Measurements from ENCODE around the gene RIMS4.

Gene RIMS4

DNA sequence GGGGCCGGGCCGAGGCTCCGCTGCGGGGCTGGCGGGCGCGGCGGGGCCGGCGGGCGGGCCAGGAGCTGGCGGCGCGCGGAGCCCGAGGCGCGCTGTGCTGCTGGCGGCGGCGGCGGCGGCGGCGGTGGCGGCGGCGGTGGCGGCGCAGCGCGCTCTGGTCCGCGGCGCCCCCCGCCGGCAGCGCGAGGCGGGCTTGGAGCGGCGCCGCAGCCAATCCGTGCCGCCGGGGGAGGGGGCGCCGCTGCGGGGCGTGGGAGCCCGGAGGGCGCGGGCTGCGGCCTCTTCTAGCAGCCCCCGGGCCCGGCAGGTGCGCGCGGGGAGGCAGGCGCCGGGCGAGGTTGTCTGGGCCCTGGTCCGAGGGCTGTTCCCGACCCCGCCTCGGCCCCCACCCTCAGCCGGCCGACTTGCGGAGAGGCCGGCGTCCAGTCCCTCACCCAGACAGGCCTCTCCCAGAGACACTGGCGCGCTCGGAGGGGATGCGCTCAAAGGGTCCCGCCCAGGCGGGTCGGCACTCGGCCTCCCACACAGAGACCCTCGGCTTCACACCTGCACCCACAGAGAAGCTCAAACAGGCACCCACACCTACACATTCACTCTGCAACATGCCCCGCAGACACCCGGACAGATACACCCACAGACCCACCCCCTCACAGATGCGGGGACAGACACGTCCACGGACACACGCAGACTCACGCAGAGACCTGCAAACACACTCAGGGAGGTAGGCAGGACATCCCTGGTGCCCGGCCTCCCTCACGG, at the start of gene RIMS4:
Gene RIMS4 (minus strand): TSS at position 156 of the 759 bp plus-strand sequence. CDS start 275 bp downstream, outside the sequence.
- peak; percentile 9 for DNase-seq
- ATAC-seq, result peak; percentile 47

DNA sequence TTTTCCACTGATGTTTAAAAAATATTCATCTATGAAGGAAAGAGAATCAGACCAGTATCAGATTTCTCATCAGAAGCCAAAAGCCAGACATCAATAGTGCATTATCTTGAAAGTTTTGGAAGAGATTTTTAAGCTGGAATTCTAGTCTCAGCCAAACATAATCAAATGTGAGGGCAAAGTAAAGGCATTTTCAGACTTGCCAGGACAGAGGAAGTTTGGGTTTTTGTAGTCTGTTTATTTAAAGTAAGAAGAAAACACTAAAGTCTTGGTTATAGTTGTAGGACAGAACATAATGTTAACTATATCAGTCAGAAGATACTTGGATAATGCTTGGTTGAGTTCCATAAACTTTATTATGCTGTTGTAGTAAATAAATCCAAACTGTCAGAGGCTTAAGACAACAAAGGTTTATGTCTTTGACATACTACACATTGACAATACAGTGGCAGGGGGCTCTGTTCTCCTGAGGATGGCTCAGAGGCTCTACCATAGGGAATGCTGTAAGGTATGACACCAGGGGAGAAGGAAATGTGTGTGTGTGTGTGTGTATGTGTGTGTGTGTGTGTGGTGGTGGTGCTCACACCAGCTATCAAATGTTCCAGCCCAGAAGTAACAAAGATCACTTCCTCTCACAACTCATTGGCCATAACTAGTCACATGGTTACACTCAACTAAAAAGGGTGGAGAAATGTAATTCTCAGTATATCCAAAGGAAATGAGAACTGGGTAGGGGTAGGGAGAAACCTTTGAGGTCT, 48.4 kb upstream of the RIMS4 start:
- DNase-seq (no peak), ATAC-seq (no peak)

DNA sequence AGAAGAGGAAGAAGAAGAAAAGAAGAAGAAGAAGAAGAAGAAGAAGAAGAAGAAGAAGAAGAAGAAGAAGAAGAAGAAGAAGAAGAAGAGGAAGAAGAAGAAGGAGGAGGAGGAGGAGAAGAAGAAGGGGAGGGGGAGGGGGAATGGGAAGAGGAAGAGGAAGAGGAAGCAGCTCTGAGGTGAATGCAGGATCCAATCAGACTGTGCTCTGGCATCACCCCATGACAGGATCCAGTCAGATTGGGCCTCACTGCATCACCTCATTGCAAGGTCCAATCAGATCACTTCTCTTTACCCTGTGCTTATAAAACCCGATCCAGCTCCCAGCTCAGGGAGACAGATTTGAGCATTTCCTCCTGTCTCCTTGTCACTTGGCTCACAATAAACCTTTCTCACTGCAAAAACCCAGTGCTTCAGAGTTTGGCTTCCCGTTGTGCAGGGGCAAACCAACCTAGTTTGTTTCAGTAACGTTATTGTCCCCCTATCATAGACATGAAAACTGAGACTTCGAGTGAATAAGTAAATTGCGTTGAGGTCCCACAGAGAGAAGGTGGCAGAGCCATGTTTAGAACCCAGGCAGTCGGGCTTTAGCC, 46.6 kb upstream of the RIMS4 start:
- DNase-seq, result no peak
- no peak for ATAC-seq

DNA sequence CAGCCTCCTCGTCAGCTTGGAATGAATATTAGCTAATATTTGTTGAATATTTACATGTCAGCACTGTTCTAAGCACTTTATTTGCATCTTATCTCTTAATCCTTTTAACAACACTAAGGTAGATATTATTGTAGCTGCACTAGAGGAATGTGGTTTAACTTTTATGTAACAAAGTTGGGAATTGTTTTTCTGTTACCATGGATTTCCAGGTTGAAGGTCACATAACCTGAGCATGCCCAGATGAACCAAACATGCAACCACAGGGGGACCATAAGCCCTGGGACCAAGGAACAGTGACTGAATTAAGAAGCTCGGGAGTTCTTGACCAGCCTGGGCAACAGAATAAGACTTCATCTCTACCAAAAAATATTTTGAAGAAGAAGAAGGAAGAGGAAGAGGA, 46.1 kb upstream of the RIMS4 start:
- ATAC-seq (no peak), DNase-seq (no peak)

DNA sequence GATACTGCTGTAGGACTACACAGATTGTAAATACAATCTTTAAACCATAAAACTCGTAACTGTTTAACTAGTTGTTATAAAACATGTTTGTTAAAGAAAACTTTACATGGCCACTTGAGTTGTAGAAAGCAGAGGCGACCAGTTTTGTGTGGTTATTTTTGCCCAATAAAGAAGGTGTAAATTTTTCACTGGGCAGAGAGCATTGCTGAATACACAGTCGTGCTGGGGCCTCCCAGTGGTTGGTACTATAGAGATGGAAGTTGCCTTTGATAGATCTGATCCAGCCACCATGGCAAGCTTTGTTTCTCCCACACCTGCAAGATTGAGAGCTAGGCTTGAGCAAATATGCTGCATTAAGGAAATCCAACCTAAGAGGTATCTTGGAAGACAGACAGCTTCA, 41.2 kb upstream of the RIMS4 start:
- ATAC-seq (no peak), DNase-seq (no peak)

DNA sequence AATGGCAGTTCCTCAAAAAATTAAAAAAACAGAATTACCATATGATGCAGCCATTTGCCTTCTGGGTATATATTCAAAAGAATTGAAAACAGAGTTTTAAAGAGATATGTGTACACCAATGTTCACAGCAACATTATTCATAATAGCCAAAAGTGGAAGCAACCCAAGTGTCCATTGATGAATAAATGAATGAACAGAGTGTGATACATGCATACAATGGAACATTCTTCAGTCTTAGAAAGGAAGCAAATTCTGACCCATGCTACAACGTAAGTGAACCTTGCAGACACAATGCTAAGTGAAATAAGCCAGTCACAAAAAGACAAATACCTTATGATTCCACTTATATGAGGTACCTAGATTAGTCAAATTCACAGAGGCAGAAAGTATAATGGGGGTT, 40.5 kb upstream of the RIMS4 start:
- DNase-seq, result no peak
- ATAC-seq, result no peak

DNA sequence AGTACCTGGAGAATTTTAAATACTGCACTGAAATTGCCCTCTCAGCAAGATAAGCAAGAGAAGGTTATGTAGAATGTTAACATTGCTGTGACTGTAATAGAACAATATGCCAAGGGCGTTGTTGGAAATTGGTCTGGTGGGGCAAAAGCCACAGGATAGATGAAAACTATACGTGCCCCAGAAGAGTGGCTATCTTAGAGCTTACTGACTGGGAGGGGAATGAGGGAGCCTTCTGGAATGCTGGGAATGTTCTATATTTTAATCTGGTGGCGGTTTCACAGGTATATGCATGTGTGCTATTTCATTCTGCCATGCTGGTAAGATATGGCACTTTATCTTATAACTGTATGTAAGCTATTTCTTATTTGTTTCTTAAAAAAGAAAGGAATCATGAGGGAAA, 39.9 kb upstream of the RIMS4 start:
- no peak for ATAC-seq
- DNase-seq, result no peak

DNA sequence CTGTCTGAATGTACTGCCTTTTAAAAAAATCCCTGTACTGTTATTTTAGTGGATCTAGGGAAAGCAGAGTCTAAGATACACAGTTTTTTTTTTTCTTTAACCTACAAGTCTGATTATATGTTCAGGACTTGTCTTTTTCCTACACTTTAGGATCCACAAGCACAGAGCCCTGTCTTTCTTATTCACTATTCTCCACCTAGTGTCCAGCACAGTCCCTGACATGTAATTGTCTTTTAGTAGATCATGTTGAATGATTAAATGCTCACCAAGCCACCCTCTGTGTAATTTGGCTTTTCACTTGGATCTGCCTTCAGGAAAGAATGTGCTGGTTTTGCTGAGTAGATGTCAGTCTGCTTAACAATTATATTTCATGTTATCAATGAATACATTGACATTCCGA, 39.4 kb upstream of the RIMS4 start:
- DNase-seq, result no peak
- no peak for ATAC-seq

DNA sequence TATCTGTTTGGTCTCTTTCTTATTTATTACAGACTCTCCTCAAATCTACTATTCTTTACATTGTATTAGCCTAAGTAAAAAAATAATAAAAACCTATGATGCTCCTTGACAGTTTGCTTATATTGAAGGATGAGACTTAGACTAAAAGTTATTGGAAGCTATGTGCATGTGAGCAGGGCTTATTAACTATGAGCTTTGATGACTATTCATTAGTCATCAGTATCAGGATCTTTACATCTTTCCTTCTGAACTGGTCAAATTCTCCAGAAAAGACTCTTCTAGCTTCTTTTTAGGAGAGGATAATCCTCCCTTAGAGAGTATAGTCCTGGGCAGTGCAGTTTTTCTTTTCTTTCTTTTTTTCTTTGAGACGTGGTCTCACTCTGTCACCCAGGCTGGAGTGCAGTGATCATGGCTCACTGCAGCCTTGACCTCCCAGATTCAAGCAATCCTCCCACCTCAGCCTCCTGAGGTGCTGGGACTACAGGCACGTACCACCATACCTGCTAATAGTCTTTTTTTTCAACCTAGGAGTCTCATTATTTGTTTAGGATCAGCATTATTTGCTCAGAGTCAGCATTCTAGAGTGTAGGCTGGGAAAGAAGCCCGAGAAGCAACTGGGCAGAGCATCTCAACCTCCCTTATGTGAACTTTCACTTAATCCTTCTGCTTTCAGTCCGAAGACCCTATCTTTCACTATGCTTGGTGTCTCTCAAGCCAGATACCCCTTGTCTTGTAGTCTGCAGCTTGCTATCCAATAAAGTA, 38.1 kb upstream of the RIMS4 start:
- ATAC-seq (no peak), DNase-seq (no peak)

DNA sequence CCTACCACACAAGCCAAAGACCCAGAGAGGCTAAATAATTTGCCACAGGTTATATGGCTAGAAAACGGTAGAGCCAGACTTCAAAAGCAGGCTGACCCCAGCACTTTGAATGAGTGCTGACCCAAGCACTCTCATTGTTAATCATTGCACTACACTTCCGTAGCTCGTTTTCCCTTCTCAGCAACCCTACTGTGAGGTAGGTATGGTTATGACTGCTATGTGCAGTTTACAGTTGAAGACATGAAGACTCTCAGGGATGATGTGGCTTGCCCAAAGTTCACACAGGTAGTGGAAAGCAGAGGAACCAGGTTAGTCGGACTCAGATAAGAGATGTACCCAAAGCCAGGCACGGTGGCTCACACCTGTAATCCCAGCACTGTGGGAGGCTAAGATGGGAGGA, 33.5 kb upstream of the RIMS4 start:
- DNase-seq, result no peak
- no peak for ATAC-seq

DNA sequence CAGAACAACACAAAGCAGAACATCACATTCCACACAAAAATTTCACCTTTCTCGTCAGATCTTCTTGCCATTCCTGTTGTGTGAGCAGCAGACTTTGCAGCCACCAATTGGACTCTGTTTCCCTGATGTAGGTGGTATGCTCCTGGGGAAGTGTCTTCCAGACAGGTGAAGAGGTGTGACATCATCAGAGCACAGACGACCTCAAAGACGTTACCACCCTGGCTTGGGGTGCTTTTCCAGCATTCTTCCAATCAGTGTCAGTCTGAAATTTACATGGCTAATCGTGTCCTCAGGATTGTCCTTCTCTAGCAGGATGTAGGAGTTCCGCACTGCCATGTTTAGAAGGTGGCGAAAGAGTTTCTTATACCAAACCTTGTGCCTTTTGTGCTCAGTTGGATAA, 31.6 kb upstream of the RIMS4 start:
- ATAC-seq, result no peak
- DNase-seq, result no peak

DNA sequence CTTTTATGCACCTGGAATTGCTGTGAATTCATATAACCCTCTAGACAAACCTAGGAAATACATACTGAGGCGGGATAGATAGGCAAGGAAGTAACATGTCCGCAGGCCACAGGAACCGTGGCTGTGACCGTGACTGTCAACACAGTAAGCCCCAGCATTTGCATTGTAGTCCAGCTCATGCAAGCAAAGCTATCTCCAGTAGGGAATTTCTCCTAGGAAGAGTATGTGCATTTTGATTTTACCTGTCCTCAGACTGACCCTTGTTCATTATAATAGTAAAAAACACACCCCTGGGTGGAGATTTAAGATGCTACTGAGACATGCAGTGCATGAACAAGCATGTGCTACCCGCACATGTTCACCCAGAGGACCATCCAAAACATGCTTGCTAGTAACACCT, 30.5 kb upstream of the RIMS4 start:
- DNase-seq (no peak), ATAC-seq (no peak)

DNA sequence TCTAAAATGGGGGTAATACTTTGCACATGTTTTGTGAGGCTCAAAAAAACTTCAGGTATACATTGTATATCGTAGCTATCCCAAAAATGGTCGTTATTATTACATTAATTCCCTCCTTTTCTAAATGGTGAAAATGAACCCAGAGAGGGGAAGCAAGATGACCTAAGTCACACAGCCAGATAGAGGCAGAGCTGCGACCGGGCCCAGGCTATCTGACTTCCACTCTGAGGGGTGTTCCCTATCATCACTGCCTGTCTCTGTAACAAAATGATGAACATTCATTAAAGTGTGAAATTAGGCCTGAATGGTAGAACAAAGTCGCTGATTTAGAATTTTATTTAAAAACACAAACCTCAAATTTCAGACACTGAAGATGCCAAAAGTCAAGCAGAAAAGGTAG, 29.1 kb upstream of the RIMS4 start:
- ATAC-seq, result no peak
- no peak for DNase-seq

DNA sequence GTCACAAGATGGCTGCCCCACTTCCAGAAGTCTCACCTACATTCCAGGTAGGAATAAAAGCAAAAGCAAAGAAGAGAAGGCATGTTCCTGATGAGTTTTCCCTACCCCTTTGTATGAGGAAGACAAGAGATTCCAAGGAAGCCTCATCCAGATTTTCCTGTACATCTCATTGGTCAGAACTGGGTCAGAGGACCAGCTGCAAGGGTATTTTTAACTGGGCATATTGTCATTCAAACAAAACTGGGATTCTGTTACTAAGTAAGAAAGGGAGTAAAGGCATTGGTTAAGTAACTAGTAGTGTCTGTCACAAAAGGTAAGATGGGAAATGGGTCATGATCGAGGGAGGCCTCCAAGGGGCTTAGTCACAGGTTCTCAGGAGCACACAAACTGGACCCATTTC, 28.2 kb upstream of the RIMS4 start:
- ATAC-seq (no peak), DNase-seq (no peak)

DNA sequence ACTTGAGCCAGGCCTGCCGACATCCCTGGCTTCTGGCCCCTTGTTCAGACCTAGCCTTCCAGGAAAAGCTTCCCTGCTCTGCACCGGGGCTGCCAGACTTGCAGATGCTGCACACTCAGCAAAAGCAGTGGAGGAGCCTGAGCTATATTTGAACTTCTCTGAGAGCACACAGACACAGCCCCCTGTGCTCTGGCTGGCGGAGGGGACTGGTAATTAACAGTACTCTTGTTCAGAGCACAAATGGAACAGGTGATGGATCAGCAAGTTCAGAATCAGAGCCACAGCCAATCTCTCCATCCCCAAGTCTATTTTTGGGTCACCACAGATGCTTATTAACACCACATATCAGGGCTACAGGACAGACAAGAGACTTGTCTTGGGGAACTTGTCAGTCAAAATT, 27.6 kb upstream of the RIMS4 start:
- no peak for ATAC-seq
- no peak for DNase-seq

DNA sequence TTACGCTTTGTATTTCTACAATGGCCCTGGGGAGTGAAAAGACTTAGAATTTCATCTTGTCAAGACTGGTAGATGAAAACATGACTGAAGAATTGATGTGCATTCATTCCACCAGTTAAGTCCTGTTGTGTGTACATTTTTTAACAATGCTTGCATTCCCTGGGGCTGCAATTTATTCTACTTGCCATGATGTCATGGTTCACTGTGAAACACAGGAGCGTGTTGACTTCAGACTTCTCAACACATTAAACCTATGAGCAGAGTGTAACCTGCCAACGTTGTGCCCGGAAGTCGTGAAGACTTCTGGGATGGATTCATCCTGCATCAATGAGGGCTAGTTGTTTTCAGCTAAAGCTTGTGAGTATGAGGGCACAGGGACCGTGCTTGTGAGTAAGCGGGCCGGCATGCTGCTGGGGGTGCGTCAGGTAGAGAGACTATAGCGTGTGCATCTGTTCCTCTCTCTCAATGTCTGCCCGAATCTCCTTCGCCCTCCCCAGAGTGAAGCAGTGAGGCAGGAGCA, 26.3 kb upstream of the RIMS4 start:
- ATAC-seq, result no peak
- no peak for DNase-seq

DNA sequence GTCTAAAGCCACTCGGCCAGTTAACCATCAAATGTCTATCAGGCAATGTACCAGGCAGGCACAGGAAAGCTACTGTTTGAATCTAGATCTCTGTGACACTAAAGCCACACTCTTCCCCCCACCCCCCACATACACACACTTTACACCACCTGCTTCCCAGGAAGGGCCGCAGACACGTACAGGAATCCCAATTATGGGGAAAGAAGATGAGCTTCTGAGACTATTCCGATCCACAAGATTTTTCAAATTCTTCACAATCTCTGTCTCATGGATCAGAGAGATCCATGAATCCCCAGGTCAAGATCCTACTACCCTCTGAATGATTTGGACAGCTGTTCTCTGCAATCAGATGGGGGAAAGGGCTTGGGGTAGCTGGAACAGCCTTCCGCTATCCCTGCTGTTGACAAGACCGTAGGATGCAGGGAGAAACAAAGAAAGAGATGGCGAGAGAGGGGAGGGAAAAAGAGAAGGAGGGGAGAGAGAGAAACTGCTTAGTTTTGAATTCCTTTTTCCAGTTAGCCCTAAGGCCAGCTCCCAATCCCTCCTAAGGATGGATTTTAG, 25.4 kb upstream of the RIMS4 start:
- ATAC-seq, result no peak
- no peak for DNase-seq

DNA sequence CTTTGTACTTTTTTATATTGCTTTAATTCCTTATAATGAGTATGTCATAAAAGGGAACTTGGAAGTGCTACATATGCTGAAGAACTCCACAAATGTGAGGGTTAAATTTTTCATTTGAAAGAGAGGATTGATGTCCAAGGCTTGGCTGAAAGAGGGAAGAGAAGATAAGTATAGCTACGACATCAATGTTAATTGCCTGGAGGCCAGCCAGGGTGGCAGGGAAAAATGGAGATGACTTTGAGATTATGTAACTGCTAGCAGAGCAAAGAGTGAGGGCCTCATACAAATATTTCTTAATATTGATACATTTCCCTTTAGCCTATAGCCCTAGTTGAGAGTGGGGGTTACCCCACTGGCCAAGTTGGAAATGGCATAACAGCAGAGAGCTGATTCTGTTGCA, 24.8 kb upstream of the RIMS4 start:
- DNase-seq, result no peak
- no peak for ATAC-seq

DNA sequence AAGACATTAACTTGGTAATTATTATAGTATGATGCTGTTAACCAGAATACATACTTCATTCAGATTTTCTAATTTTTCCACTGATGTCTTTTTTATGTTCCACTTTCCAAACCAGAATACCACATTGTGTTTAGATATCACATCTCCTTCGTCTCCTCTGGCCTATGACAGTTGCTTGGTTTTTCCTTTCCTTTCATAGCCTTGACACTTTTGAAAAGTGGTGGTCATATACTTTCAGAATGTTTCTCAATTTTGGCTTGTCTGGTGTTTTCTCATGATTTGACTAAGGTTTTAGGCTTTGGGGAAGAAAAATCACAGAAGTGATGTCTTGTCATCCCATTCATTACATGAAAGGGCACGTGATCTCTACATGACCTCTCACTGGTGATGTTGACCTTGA, 24.3 kb upstream of the RIMS4 start:
- ATAC-seq (peak; percentile 55), DNase-seq (no peak)

DNA sequence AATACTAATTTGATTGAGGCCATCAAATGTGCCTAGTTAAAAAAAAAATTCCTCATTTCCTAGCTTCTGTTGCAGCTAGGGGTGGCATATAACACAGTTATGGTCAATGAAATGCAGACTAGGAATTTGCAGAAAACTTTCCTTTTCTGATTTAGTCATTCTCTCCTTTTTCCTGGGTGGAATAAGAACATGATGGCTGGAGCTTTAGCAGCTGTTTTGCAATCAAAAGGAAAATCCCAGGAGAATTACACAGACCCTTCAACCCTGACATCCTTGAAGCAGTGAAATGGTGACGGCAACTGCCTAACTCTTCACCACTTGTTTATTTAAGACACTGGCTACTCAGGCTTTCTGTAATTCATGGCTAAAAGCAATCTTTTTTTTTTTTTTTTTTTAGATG, 23.1 kb upstream of the RIMS4 start:
- DNase-seq (no peak), ATAC-seq (no peak)

DNA sequence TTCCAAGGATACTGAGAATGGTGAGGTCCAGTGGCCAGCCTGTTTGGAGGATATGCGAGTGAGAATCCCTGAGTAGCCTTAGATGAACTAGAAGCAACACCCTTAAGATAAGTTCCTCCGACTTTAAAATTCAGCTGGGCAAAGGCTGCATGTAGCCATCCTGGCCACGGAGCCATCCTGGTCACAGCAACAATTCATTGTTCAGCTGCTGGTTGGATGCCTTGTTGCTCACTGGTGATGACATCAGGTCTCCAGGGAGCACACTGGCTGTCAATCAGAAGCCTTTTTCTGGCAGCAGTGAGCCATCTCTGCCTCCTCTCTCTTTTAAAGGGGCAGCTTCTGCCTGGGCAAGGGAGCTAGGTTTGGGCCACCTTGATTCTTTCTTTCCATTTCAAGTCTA, 22.4 kb upstream of the RIMS4 start:
- ATAC-seq, result no peak
- no peak for DNase-seq

DNA sequence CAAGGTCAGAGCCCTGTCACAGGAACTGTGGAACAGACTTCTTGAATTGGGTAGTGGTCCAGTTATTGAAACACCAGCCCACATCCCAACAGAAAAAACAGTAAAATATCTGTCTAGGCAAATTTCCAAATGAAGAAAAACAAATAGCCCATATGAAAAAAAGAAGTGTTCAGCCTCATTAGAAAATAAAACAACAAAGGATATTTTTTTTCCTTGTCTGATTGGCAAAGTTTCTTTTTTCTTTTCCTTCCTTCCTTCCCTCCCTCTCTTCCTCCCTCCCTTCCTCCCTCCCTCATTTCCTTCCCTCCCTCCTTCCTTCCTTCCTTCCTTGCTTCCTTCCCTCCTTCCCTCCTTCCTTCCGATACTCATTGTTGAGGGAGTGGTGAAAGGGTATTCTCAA, 20.6 kb upstream of the RIMS4 start:
- no peak for ATAC-seq
- no peak for DNase-seq

Data from stimulated activated naive CD8-positive, alpha-beta T cell treated with anti-CD3 and anti-CD28 coated beads, Interleukin-15, Interleukin-2, amounts not matched to agents 100 U/mL and 50 U/mL, for 24 hours (primary cell).